Activated T-helper 17 cell treated with anti-CD3 and anti-CD28 coated beads, Interleukin-2, amount 50 U/mL, for 72 hours (primary cell): ENCODE measurements around the gene PDIK1L. TPM values are rescaled to one million over a fixed set of nuclear protein-coding genes. Genes with fewer than 3 reads are reported as not detected.

Source experiments
- ATAC-seq: fragments of 150-1000 bp; cut with Tn5 transposase; replicated peaks from 2 replicates; pipeline ENCODE4 v1.10.0; 2021; ENCODE audit warnings: mild to moderate bottlenecking, moderate library complexity
- H3K27ac Mint-ChIP-seq: one replicate; pipeline ENCODE4 v1.8.0; 2022; ENCODE audit warnings: mixed read lengths
- H3K27me3 Mint-ChIP-seq: one replicate; pipeline ENCODE4 v1.8.0; 2022; ENCODE audit warnings: mixed read lengths
- H3K36me3 Mint-ChIP-seq: one replicate; pipeline ENCODE4 v1.8.0; 2022; ENCODE audit warnings: low read depth, mild to moderate bottlenecking, mixed read lengths
- H3K4me1 Mint-ChIP-seq: one replicate; pipeline ENCODE4 v1.8.0; 2022; ENCODE audit warnings: mixed read lengths
- H3K4me3 Mint-ChIP-seq: one replicate; pipeline ENCODE4 v1.8.0; 2022; ENCODE audit warnings: mild to moderate bottlenecking, mixed read lengths
- H3K9me3 Mint-ChIP-seq: one replicate; pipeline ENCODE4 v1.8.0; 2022; ENCODE audit warnings: mixed read lengths
- total RNA-seq, 2 donors: library from RNA; stranded (reverse); gene quantifications; one replicate each; pipeline ENCODE4 v1.2.3, GENCODE V29; 2022

Gene PDIK1L
- total RNA-seq, 2 donors from 2014 or later = 11.2 to 12.3 TPM

DNA sequence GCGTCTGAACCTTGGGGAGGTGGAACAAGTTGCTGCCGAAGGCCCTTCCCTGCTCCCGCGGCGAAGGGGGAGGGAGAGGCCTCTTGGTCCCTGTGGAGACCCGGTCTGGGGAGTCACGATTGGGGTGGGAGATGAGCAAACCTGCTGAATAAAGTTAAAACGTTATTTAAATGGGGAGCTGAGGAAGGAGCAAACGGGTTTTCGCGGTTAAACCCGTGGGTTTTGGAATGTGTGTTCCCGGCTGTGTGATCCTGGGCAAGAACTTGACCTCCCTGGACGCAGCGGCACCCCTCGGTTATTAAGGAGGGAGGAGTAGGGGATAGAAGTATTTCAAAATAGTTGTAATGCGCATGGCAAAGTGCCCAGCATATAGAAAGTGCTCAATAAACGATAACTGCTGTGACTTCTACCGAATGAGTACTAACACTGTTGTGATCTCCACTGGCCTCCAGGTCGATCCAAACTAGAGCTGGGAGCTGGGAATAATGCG lies 50.6 kb downstream of the PDIK1L start:
- H3K36me3 Mint-ChIP-seq = no peaks in the 10 kb centered on the region
- peaks cover 20% of the 10 kb centered on the region for H3K27me3 Mint-ChIP-seq
- no peaks in the 10 kb centered on the region for H3K9me3 Mint-ChIP-seq
- no peaks in the 10 kb centered on the region for H3K4me1 Mint-ChIP-seq
- peak overlapping the region; percentile 42 for H3K4me3 Mint-ChIP-seq
- ATAC-seq = no peak
- H3K27ac Mint-ChIP-seq = no peak overlapping the region

DNA sequence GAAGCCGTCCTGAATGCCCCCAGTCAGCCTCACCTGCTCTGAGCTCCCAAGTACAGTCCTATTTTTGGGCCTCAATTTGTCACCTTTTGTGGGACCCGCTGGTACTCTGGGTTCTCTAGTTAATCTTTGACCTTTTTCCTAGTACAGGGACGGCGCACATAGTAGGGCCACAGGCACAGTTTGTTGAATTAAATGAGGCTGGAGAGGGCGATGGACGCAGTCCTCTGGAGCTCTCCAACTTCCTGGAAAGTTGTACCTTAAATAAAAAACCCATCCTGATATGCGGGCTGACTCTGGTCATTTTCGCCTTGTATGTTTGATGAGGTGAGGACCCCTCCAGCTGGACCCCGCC lies 52.0 kb downstream of the PDIK1L start:
- no peak for ATAC-seq
- H3K4me3 Mint-ChIP-seq = peak overlapping the region; percentile 42
- H3K27ac Mint-ChIP-seq = no peak overlapping the region

DNA sequence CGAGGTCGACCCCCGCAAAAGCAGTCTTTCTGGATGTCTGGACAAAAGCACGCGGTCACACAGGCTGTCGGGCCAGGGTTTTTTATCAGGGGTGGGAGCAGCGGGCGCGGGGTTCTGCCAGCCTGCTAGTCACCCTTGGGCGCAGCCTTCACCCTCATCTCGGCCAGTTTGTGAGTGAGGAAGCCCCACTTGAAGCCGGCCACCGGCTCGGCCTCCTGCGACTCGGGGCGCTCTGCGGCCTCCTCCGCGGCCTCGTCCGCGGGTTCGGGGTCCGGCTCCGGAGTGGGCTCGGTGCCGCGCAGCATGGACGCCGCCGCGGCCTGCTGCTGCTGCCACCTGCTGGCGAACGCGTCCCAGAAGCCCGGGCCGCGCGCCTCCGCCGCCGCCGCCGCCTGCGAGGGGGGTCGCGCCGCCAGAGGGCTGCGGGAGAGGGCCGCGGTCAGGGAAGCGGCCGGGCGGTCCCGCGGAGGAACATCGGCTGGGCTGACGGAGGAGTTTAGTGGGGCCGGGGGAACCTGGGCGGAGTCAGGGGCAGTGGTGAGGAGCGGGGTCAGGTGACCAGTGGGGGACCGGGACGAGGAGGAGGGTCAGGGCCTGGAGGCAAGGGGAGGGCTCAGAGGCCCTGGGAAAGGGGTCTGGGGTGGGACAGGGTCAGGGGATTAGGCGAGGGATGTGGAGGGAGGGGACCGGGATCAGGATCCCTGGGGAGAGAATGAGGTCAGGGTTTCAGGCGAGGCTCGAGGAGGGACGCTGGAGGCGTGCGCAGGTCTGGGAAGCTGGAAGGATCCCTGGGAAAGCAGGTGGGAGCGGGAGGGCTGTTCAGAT lies 52.6 kb downstream of the PDIK1L start:
- H3K4me3 Mint-ChIP-seq = peak overlapping the region; percentile 59
- H3K9me3 Mint-ChIP-seq = no peaks in the 10 kb centered on the region
- H3K27me3 Mint-ChIP-seq = peaks cover 10% of the 10 kb centered on the region
- ATAC-seq = peak; percentile 72
- H3K27ac Mint-ChIP-seq = no peak overlapping the region
- no peaks in the 10 kb centered on the region for H3K36me3 Mint-ChIP-seq
- no peaks in the 10 kb centered on the region for H3K4me1 Mint-ChIP-seq

More for the DNA sequence above, 52.0 kb downstream of the PDIK1L start:
- Mint-ChIP-seq H3K36me3 (no peaks in the 10 kb centered on the region), H3K9me3 (no peaks in the 10 kb centered on the region), H3K4me1 (no peaks in the 10 kb centered on the region), H3K27me3 (peaks cover 11% of the 10 kb centered on the region)

DNA sequence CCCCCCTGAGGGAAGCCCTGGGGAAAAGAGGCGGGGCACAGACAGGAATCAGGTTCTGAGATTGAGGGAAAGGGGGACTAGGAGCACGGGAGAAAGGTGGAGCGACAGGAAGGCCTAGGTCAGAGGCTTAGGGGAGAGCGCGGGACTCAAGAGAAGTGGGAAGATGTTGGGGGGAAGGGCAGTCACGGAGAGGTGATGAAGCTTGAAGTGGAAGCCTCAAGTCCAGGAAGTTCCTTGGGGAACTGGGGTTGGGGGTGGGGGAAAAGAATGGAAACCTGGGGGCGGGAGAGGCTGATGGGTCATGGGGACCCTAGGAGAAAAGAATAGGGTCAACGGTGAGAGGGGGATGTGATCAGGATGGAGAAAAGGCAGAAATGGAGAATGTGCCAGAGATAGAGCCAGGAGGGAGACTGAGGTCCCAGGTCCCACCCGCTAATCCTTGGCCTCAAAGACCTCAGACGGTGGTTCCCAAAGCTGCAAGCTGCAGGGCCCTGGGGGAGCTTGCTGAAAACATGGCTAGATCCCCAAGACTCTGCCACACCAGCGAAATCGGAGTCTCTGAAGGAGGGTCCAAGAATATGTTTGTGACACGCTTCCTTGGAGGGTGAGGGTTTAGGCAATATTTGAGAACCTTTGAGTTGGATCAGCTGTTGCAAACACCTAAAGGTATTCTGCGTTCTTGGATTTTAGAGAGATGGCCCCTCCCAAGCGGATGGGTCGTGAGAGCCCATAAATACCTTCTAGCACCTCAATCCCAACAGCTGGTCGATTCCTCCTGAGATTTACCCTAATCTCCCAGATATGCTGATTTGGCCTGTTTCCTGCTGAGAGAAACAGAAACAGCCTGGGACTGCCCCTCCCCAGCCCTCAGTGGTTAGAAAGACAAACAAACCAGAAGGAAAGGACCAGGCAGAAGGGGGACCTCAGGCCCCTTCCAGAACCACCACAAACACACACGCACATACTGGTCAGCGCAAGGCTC lies 53.5 kb downstream of the PDIK1L start:
- H3K9me3 Mint-ChIP-seq = no peaks in the 10 kb centered on the region
- H3K27me3 Mint-ChIP-seq = peaks cover 5% of the 10 kb centered on the region
- ATAC-seq = no peak
- H3K36me3 Mint-ChIP-seq = no peaks in the 10 kb centered on the region
- no peaks in the 10 kb centered on the region for H3K4me1 Mint-ChIP-seq
- H3K4me3 Mint-ChIP-seq = peak overlapping the region; percentile 59
- H3K27ac Mint-ChIP-seq = no peak overlapping the region

DNA sequence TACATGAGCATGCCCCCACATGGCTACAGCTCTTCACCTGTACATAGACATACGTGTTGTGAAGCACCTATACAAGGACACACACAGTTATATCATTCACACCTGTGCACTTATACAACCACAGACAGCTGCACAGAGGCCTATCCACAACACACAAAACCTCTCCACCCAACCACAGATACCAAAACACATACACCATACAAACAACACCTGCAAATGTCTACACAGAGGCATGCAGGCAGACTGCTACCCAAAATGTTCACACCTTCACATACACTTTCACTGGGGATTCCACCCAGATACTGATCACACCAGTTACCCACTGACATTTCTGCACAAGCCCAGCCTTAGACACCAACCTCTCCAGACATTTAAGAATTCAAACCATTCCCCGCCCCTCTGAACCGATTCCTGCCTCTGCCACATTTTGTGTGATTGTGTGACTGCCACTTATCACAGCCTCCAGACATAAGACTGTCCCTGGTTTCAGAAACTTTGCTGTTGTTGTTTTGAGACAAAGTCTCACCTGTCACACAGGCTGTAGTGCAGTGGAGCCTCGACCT lies 55.2 kb downstream of the PDIK1L start:
- H3K27me3 Mint-ChIP-seq = peaks cover 5% of the 10 kb centered on the region
- H3K36me3 Mint-ChIP-seq = peaks cover 5% of the 10 kb centered on the region
- no peak overlapping the region for H3K27ac Mint-ChIP-seq
- no peaks in the 10 kb centered on the region for H3K9me3 Mint-ChIP-seq
- ATAC-seq = no peak
- no peak overlapping the region for H3K4me3 Mint-ChIP-seq
- no peaks in the 10 kb centered on the region for H3K4me1 Mint-ChIP-seq

DNA sequence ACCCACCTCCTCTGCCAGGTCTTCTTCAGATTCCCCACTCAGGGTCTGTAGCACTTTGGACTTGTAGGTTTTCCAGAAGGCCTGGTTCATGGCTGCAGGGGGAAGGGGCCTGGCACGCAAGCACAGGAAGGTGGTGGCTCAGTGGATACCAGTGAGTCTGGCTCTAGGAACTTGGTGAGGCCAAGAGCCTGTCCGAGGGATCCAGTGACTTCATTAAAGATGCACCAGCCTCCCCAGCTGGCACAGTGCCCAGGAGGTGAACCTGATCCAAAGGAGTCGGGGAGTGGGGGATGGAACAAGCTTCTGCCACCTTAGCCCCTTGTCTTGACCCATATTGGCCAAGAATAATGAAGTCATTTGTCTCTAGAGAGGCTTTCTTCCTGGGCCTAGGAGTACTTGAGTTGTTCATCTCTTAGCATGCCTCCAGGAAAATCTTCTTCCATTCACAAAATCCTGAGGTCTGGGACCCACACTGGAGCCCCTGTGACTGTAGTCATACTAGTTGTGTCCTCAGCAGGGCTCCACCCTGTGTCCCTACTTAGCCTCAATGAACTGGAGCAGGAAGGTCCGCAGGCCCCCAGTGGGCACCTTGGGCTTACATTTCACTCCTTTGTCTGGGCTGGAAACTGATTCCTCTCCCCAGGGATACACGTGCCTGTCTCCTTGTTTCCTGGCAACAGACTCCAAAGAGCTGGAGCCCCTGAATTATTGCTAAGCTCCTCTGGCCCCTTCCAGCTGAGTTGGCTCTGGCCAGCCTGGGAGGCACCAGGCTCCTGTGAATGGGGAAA lies 57.0 kb downstream of the PDIK1L start, which contains the start of gene C1orf232:
C1orf232 (minus strand) TSS at position 554 of the 788 bp plus-strand sequence; CDS start at position 90, 464 bp downstream.
- H3K27ac Mint-ChIP-seq = peak within 1 kb of the TSS; percentile 24
- peak within 1 kb of the TSS; percentile 73 for H3K4me3 Mint-ChIP-seq
- H3K27me3 Mint-ChIP-seq = no peaks in the 10 kb centered on the region
- no peaks in the 10 kb centered on the region for H3K9me3 Mint-ChIP-seq
- ATAC-seq = no peak
- H3K4me1 Mint-ChIP-seq = no peaks in the 10 kb centered on the region
- peaks cover 11% of the 10 kb centered on the region for H3K36me3 Mint-ChIP-seq

DNA sequence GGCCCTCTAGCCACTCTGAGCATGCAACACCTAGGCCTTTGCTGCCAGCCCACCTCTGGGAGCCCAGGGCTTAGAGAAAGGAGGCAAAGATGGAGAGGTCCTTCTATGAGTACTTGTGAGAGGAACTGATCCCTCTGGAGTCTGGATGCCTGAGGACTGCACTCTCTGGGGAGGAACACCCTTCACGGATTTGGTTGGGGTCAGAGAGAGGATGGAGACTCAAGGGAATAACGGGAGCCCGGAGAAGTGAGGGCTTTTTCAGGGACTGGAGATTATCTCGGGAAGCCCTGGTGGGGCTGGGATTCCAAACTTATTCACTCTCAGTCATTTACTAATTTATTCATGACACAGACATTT lies 57.6 kb downstream of the PDIK1L start:
- Mint-ChIP-seq H3K4me3 (peak overlapping the region; percentile 73), H3K4me1 (no peaks in the 10 kb centered on the region), H3K27me3 (no peaks in the 10 kb centered on the region), H3K27ac (peak overlapping the region; percentile 24), H3K9me3 (no peaks in the 10 kb centered on the region), H3K36me3 (peaks cover 11% of the 10 kb centered on the region)
- no peak for ATAC-seq

DNA sequence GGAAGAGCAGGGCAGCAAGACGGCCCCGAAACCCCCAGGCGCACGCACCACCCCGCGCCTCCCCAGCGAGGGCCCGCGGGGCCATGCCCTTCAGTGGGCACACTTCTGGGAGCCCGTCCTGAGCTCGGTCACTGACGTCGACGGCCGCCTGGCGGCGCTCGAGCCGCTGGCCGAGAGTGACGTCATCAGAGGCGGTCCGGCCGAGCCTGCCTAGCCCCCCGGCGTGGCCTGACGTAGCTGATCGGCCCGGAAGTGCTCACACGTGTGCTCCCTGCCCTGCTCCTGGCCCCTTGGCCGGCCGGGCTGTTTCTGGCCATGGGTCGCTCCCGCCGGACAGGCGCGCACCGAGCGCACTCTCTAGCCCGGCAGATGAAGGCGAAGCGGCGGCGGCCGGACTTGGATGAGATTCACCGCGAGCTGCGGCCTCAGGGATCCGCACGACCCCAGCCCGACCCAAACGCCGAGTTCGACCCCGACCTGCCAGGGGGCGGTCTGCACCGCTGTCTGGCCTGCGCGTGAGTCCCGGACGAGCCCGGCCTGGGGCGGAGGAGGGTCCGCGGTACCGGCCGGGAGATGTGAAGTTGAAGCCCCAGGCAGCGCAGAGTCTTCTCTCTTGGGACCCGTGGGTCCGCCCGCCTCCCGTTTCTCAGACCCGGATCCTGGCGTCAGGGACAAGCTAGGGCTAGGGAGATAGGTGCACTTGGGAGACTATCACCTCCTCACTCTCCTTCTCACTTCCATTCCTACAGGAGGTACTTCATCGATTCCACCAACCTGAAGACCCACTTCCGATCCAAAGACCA lies 58.2 kb downstream of the PDIK1L start, which contains the start of gene ZNF593:
ZNF593 (plus strand) TSS at position 240 of the 803 bp plus-strand sequence; CDS start at position 316, 76 bp downstream.
- H3K4me1 Mint-ChIP-seq = no peaks in the 10 kb centered on the region
- no peaks in the 10 kb centered on the region for H3K9me3 Mint-ChIP-seq
- peak within 1 kb of the TSS; percentile 24 for H3K27ac Mint-ChIP-seq
- peaks cover 11% of the 10 kb centered on the region for H3K36me3 Mint-ChIP-seq
- peak; percentile 98 for ATAC-seq
- no peaks in the 10 kb centered on the region for H3K27me3 Mint-ChIP-seq
- H3K4me3 Mint-ChIP-seq = peak within 1 kb of the TSS; percentile 73

DNA sequence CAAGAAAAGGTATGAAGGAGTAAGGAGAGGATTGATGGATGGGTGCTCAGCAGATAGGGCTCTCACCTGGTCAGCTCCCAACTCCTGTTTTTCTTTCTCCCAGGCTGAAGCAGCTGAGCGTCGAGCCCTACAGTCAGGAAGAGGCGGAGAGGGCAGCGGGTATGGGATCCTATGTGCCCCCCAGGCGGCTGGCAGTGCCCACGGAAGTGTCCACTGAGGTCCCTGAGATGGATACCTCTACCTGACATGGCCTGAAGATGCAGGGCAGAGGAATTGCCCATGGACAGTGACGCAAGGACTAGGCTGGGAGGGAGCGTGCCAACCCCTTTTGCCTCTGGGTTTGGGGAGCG lies 58.8 kb downstream of the PDIK1L start:
- H3K36me3 Mint-ChIP-seq = peaks cover 11% of the 10 kb centered on the region
- no peaks in the 10 kb centered on the region for H3K4me1 Mint-ChIP-seq
- no peaks in the 10 kb centered on the region for H3K27me3 Mint-ChIP-seq
- ATAC-seq = no peak
- H3K4me3 Mint-ChIP-seq = peak overlapping the region; percentile 73
- peak overlapping the region; percentile 24 for H3K27ac Mint-ChIP-seq
- H3K9me3 Mint-ChIP-seq = no peaks in the 10 kb centered on the region

DNA sequence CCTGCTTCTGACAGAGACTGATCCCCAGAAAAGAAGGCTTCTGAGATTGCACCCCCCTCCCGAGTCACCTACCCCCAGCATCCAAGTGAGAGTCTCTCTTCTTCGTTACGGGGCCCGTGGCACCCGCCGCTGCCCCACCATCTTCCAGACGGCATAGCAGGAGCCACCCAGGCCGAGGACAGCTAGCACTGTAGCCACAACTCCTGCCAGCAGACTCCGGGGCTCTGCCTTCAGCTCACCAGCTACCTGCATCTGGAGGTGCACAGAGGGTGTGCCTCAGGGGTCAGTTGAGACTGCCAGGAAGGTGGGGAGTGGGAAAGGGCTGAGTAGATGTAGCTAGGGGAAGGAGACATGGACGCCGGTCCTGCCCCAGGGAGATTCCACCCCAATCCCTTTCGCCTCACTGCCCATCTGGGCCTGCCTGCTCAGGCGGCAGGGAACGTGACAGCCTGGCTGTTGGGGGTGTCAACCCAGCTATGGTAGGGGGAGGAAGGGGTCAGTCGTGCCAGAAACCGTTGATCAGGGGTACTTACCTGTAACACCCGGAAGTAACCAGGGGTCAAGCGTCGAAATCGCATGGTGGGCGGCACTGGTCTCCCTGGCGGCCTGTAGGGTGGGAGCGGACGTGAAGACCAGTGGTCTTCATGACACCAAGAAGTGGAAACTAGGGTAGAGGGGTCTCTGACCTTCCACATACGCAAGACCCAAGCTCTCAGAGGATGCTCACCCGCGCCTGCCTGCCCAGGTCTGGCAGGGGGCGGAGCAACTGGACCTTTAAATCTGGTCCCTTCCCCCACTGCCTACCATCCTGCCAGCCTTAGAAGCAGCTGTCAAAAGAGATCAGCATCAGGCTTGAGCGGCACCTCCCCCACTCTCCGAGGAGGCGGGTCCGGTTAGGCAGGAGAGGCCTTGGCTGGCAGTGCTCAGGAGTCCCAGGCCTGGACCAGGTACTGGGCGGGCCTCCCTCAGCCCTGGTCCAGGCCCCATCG lies 59.8 kb downstream of the PDIK1L start, which contains the start of gene ZNF593OS:
ZNF593OS (minus strand) TSS at position 749 of the 989 bp plus-strand sequence; CDS start at position 578, 171 bp downstream.
- H3K36me3 Mint-ChIP-seq = peaks cover 11% of the 10 kb centered on the region
- no peaks in the 10 kb centered on the region for H3K4me1 Mint-ChIP-seq
- no peaks in the 10 kb centered on the region for H3K9me3 Mint-ChIP-seq
- no peak for ATAC-seq
- H3K27ac Mint-ChIP-seq = peak within 1 kb of the TSS; percentile 17
- H3K4me3 Mint-ChIP-seq = peak within 1 kb of the TSS; percentile 73
- no peaks in the 10 kb centered on the region for H3K27me3 Mint-ChIP-seq
